ENCODE measurements around the gene ARMH3.

Gene ARMH3

GRCh38 chr10:101839416-101840063 lies 216.4 kb downstream of the ARMH3 start:
- Histone ChIP-seq H3K4me1 (ENCODE audit: control insufficient read depth, insufficient read depth, low read length, poor library complexity, severe bottlenecking) (peaks cover 10% of the 10 kb centered on the region), H3K27ac (ENCODE audit: low read depth, low read length, severe bottlenecking) (no peak overlapping the region), H3K4me3 (ENCODE audit: extremely low read depth, insufficient read depth, low read length, poor library complexity, severe bottlenecking) (peak overlapping the region; percentile 28), H3K36me3 (ENCODE audit: control insufficient read depth, insufficient read depth, low read length) (no peaks in the 10 kb centered on the region), H3K9me3 (ENCODE audit: control insufficient read depth, low read length) (no peaks in the 10 kb centered on the region)
- 2 to 3% methylated on average over 30 to 31 of the region's 36 CpGs for WGBS, 2 experiments (ENCODE audit: insufficient coverage in 2 of 2)

GRCh38 chr10:101839002-101839401 lies 217.0 kb downstream of the ARMH3 start:
- no peaks in the 10 kb centered on the region for H3K36me3 ChIP-seq (ENCODE audit: control insufficient read depth, insufficient read depth, low read length)
- no peak overlapping the region for H3K27ac ChIP-seq (ENCODE audit: low read depth, low read length, severe bottlenecking)
- WGBS, 2 experiments (ENCODE audit: insufficient coverage in 2 of 2), result no CpG with 5 or more reads among the region's 1 CpG
- H3K4me1 ChIP-seq (ENCODE audit: control insufficient read depth, insufficient read depth, low read length, poor library complexity, severe bottlenecking), result peaks cover 10% of the 10 kb centered on the region
- H3K4me3 ChIP-seq (ENCODE audit: extremely low read depth, insufficient read depth, low read length, poor library complexity, severe bottlenecking), result no peak overlapping the region
- H3K9me3 ChIP-seq (ENCODE audit: control insufficient read depth, low read length), result no peaks in the 10 kb centered on the region

GRCh38 chr10:101838416-101838970 lies 217.5 kb downstream of the ARMH3 start:
- no peaks in the 10 kb centered on the region for H3K9me3 ChIP-seq (ENCODE audit: control insufficient read depth, low read length)
- 88% methylated on average over 3 to 4 of the region's 6 CpGs for WGBS, 2 experiments (ENCODE audit: insufficient coverage in 2 of 2)
- no peak overlapping the region for H3K27ac ChIP-seq (ENCODE audit: low read depth, low read length, severe bottlenecking)
- peaks cover 10% of the 10 kb centered on the region for H3K4me1 ChIP-seq (ENCODE audit: control insufficient read depth, insufficient read depth, low read length, poor library complexity, severe bottlenecking)
- H3K4me3 ChIP-seq (ENCODE audit: extremely low read depth, insufficient read depth, low read length, poor library complexity, severe bottlenecking), result no peak overlapping the region
- no peaks in the 10 kb centered on the region for H3K36me3 ChIP-seq (ENCODE audit: control insufficient read depth, insufficient read depth, low read length)

GRCh38 chr10:101837748-101838147 lies 218.2 kb downstream of the ARMH3 start:
- Histone ChIP-seq H3K4me3 (ENCODE audit: extremely low read depth, insufficient read depth, low read length, poor library complexity, severe bottlenecking) (no peak overlapping the region), H3K4me1 (ENCODE audit: control insufficient read depth, insufficient read depth, low read length, poor library complexity, severe bottlenecking) (peaks cover 10% of the 10 kb centered on the region), H3K9me3 (ENCODE audit: control insufficient read depth, low read length) (no peaks in the 10 kb centered on the region), H3K36me3 (ENCODE audit: control insufficient read depth, insufficient read depth, low read length) (no peaks in the 10 kb centered on the region), H3K27ac (ENCODE audit: low read depth, low read length, severe bottlenecking) (no peak overlapping the region)
- WGBS, 2 experiments (ENCODE audit: insufficient coverage in 2 of 2), result 86 to 100% methylated on average over 1 to 2 of the region's 2 CpGs

GRCh38 chr10:101835362-101835761 lies 220.6 kb downstream of the ARMH3 start:
- Histone ChIP-seq H3K4me1 (ENCODE audit: control insufficient read depth, insufficient read depth, low read length, poor library complexity, severe bottlenecking) (peaks cover 7% of the 10 kb centered on the region), H3K36me3 (ENCODE audit: control insufficient read depth, insufficient read depth, low read length) (no peaks in the 10 kb centered on the region), H3K4me3 (ENCODE audit: extremely low read depth, insufficient read depth, low read length, poor library complexity, severe bottlenecking) (no peak overlapping the region), H3K9me3 (ENCODE audit: control insufficient read depth, low read length) (no peaks in the 10 kb centered on the region), H3K27ac (ENCODE audit: low read depth, low read length, severe bottlenecking) (no peak overlapping the region)
- WGBS, 2 experiments (ENCODE audit: insufficient coverage in 2 of 2), result 82% methylated on average over 3 of the region's 4 CpGs; no CpG with 5 or more reads in 1 of the 2 experiments

- Histone ChIP-seq H3K4me1 (ENCODE audit: control insufficient read depth, insufficient read depth, low read length, poor library complexity, severe bottlenecking) (peaks cover 4% of the 10 kb centered on the region), H3K9me3 (ENCODE audit: control insufficient read depth, low read length) (no peaks in the 10 kb centered on the region), H3K4me3 (ENCODE audit: extremely low read depth, insufficient read depth, low read length, poor library complexity, severe bottlenecking) (no peak overlapping the region), H3K27ac (ENCODE audit: low read depth, low read length, severe bottlenecking) (no peak overlapping the region), H3K36me3 (ENCODE audit: control insufficient read depth, insufficient read depth, low read length) (no peaks in the 10 kb centered on the region)
- 75% methylated on average over 7 of the region's 8 CpGs; no CpG with 5 or more reads in 1 of the 2 experiments for WGBS, 2 experiments (ENCODE audit: insufficient coverage in 2 of 2)
Measured at GRCh38 chr10:101834341-101834740, 221.6 kb downstream of the ARMH3 start.

- H3K4me3 ChIP-seq (ENCODE audit: extremely low read depth, insufficient read depth, low read length, poor library complexity, severe bottlenecking), result no peak overlapping the region
- H3K4me1 ChIP-seq (ENCODE audit: control insufficient read depth, insufficient read depth, low read length, poor library complexity, severe bottlenecking), result peaks cover 4% of the 10 kb centered on the region
- H3K27ac ChIP-seq (ENCODE audit: low read depth, low read length, severe bottlenecking), result no peak overlapping the region
- H3K36me3 ChIP-seq (ENCODE audit: control insufficient read depth, insufficient read depth, low read length), result no peaks in the 10 kb centered on the region
- no peaks in the 10 kb centered on the region for H3K9me3 ChIP-seq (ENCODE audit: control insufficient read depth, low read length)
- WGBS, 2 experiments (ENCODE audit: insufficient coverage in 2 of 2), result 100% methylated on average over 1 of the region's 1 CpG; no CpG with 5 or more reads in 1 of the 2 experiments
Measured at GRCh38 chr10:101833466-101833865, 222.5 kb downstream of the ARMH3 start.

- H3K9me3 ChIP-seq (ENCODE audit: control insufficient read depth, low read length), result no peaks in the 10 kb centered on the region
- 91 to 98% methylated on average over 4 of the region's 4 CpGs for WGBS, 2 experiments (ENCODE audit: insufficient coverage in 2 of 2)
- no peaks in the 10 kb centered on the region for H3K36me3 ChIP-seq (ENCODE audit: control insufficient read depth, insufficient read depth, low read length)
- no peak overlapping the region for H3K27ac ChIP-seq (ENCODE audit: low read depth, low read length, severe bottlenecking)
- H3K4me3 ChIP-seq (ENCODE audit: extremely low read depth, insufficient read depth, low read length, poor library complexity, severe bottlenecking), result no peak overlapping the region
- peaks cover 4% of the 10 kb centered on the region for H3K4me1 ChIP-seq (ENCODE audit: control insufficient read depth, insufficient read depth, low read length, poor library complexity, severe bottlenecking)
Measured at GRCh38 chr10:101832325-101832771, 223.6 kb downstream of the ARMH3 start.

- 69 to 90% methylated on average over 2 to 6 of the region's 9 CpGs for WGBS, 2 experiments (ENCODE audit: insufficient coverage in 2 of 2)
- Histone ChIP-seq H3K27ac (ENCODE audit: low read depth, low read length, severe bottlenecking) (no peak overlapping the region), H3K9me3 (ENCODE audit: control insufficient read depth, low read length) (no peaks in the 10 kb centered on the region), H3K4me3 (ENCODE audit: extremely low read depth, insufficient read depth, low read length, poor library complexity, severe bottlenecking) (peak overlapping the region; percentile 32), H3K36me3 (ENCODE audit: control insufficient read depth, insufficient read depth, low read length) (no peaks in the 10 kb centered on the region), H3K4me1 (ENCODE audit: control insufficient read depth, insufficient read depth, low read length, poor library complexity, severe bottlenecking) (peaks cover 11% of the 10 kb centered on the region)
Measured at GRCh38 chr10:101831169-101831811, 224.7 kb downstream of the ARMH3 start.

GRCh38 chr10:101830322-101831168 lies 225.4 kb downstream of the ARMH3 start:
- no peaks in the 10 kb centered on the region for H3K36me3 ChIP-seq (ENCODE audit: control insufficient read depth, insufficient read depth, low read length)
- WGBS, 2 experiments (ENCODE audit: insufficient coverage in 2 of 2), result 7 to 14% methylated on average over 24 to 27 of the region's 56 CpGs
- peaks cover 18% of the 10 kb centered on the region for H3K4me1 ChIP-seq (ENCODE audit: control insufficient read depth, insufficient read depth, low read length, poor library complexity, severe bottlenecking)
- H3K27ac ChIP-seq (ENCODE audit: low read depth, low read length, severe bottlenecking), result peak overlapping the region; percentile 80
- no peaks in the 10 kb centered on the region for H3K9me3 ChIP-seq (ENCODE audit: control insufficient read depth, low read length)
- peak overlapping the region; percentile 32 for H3K4me3 ChIP-seq (ENCODE audit: extremely low read depth, insufficient read depth, low read length, poor library complexity, severe bottlenecking)

Data from mesodermal cell (in vitro differentiated cells).